Activated CD4-positive, alpha-beta T cell treated with anti-CD3 and anti-CD28 coated beads for 36 hours (primary cell): ENCODE data around the gene UBQLN1. TPM values are rescaled to one million over a fixed set of nuclear protein-coding genes. Genes with fewer than 3 reads are reported as not detected.

Experiments used
- ATAC-seq: fragments of 200-7000 bp; cut with Tn5 transposase; one replicate; pipeline ENCODE4 v1.10.0; 2021; ENCODE audit warnings: mild to moderate bottlenecking, moderate library complexity
- CTCF ChIA-PET: fragments of 350-600 bp; sonication (Branson Sonifier 250); formaldehyde crosslinking; loops from one replicate; lab custom pipeline; 2021; ENCODE audit warnings: antibody characterized with exemption; lab: Charles Lee
- POLR2A ChIA-PET: fragments of 350-600 bp; sonication (Branson Sonifier 250); formaldehyde crosslinking; loops from one replicate; lab custom pipeline; 2021; ENCODE audit warnings: antibody characterized with exemption, inconsistent platforms; lab: Charles Lee
- DNase-seq: peaks from one replicate; pipeline ENCODE4 v3.0.0-alpha.2; 2020
- H3K27ac Mint-ChIP-seq: one replicate; pipeline ENCODE4 v1.8.0; 2021; ENCODE audit warnings: mixed read lengths
- H3K27me3 Mint-ChIP-seq: one replicate; pipeline ENCODE4 v1.8.0; 2021; ENCODE audit warnings: mixed read lengths
- H3K36me3 Mint-ChIP-seq: one replicate; pipeline ENCODE4 v1.8.0; 2021; ENCODE audit warnings: low read depth, mixed read lengths
- H3K4me1 Mint-ChIP-seq: one replicate; pipeline ENCODE4 v1.8.0; 2021; ENCODE audit warnings: mixed read lengths
- H3K4me3 Mint-ChIP-seq: one replicate; pipeline ENCODE4 v1.8.0; 2021; ENCODE audit warnings: mild to moderate bottlenecking, moderate library complexity, mixed read lengths
- H3K9me3 Mint-ChIP-seq: one replicate; pipeline ENCODE4 v1.8.0; 2021; ENCODE audit warnings: low read depth, mixed read lengths
- intact Hi-C, 2 experiments: fragments of 100-400 bp; cut with DNase I in 1 of 2; cut with micrococcal nuclease in 1 of 2; formaldehyde crosslinking; loops; one replicate each; pipeline versions ENCODE4 v1.14.2 to v1.15.1; 2022 to 2024; cut with DNase I, micrococcal nuclease
- total RNA-seq, 2 experiments: library from RNA; stranded (reverse); gene quantifications; one replicate each; pipeline ENCODE4 v1.2.3, GENCODE V29; 2021

Gene UBQLN1
- total RNA-seq, 2 experiments from 2014 or later = 88.3 to 116 TPM

- CTCF ChIA-PET = interaction anchor here (0.8 to 1.2 kb wide), 5 partner anchors 9 to 71 kb away, joined by 3 to 4 read pairs (median 3); no protein-coding TSS in a partner anchor
- POLR2A ChIA-PET = interaction anchor here (0.7 to 1.3 kb wide), 3 partner anchors 8 to 17 kb away, joined by 3 to 4 read pairs (median 3); no protein-coding TSS in a partner anchor
- H3K4me1 Mint-ChIP-seq = peaks cover 77% of the 10 kb centered on the region
Observed at GRCh38 chr9:83691492-83691891, 16.3 kb downstream of the UBQLN1 start.

GRCh38 chr9:83688921-83689320 lies 18.8 kb downstream of the UBQLN1 start:
- intact Hi-C loops = loop anchor here (1.0 kb wide), 1 partner anchor 17 kb away; no protein-coding TSS in a partner anchor
- peak overlapping the region; percentile 61 for H3K27ac Mint-ChIP-seq

More at GRCh38 chr9:83691492-83691891, 16.3 kb downstream of the UBQLN1 start:
- peaks cover 9% of the 10 kb centered on the region for H3K36me3 Mint-ChIP-seq
- H3K4me3 Mint-ChIP-seq = no peak overlapping the region
- no peaks in the 10 kb centered on the region for H3K9me3 Mint-ChIP-seq
- intact Hi-C loops = no loop called here
- no peak overlapping the region for H3K27ac Mint-ChIP-seq
- DNase-seq (no peak), ATAC-seq (no peak)
- H3K27me3 Mint-ChIP-seq = no peaks in the 10 kb centered on the region

GRCh38 chr9:83681490-83681889 lies 26.3 kb downstream of the UBQLN1 start:
- no peaks in the 10 kb centered on the region for H3K27me3 Mint-ChIP-seq
- H3K27ac Mint-ChIP-seq = no peak overlapping the region
- H3K4me1 Mint-ChIP-seq = peaks cover 24% of the 10 kb centered on the region
- H3K36me3 Mint-ChIP-seq = peaks cover 31% of the 10 kb centered on the region
- H3K9me3 Mint-ChIP-seq = no peaks in the 10 kb centered on the region
- intact Hi-C loops = no loop called here
- DNase-seq = no peak
- H3K4me3 Mint-ChIP-seq = no peak overlapping the region
- POLR2A ChIA-PET = no interaction called here
- no peak for ATAC-seq
- CTCF ChIA-PET = interaction anchor here (1.2 to 1.3 kb wide), 2 partner anchors 10 to 14 kb away, joined by 3 read pairs; no protein-coding TSS in a partner anchor

More at GRCh38 chr9:83688921-83689320, 18.8 kb downstream of the UBQLN1 start:
- ATAC-seq = peak; percentile 89
- CTCF ChIA-PET = interaction anchor here (0.6 to 1.7 kb wide), 7 partner anchors 9 to 240 kb away, joined by 3 to 7 read pairs (median 3); no protein-coding TSS in a partner anchor
- POLR2A ChIA-PET = interaction anchor here (1.3 to 1.4 kb wide), 2 partner anchors 11 to 18 kb away, joined by 9 to 10 read pairs; partner anchors contain the start of gene UBQLN1
- DNase-seq = no peak
- peaks cover 71% of the 10 kb centered on the region for H3K4me1 Mint-ChIP-seq
- no peak overlapping the region for H3K4me3 Mint-ChIP-seq
- peaks cover 8% of the 10 kb centered on the region for H3K36me3 Mint-ChIP-seq
- H3K27me3 Mint-ChIP-seq = no peaks in the 10 kb centered on the region
- no peaks in the 10 kb centered on the region for H3K9me3 Mint-ChIP-seq

GRCh38 chr9:83680233-83680632 lies 27.5 kb downstream of the UBQLN1 start:
- no peaks in the 10 kb centered on the region for H3K27me3 Mint-ChIP-seq
- CTCF ChIA-PET = interaction anchor here (0.7 to 1.5 kb wide), 3 partner anchors 12 to 606 kb away, joined by 3 to 6 read pairs (median 5); no protein-coding TSS in a partner anchor

GRCh38 chr9:83677596-83677995 lies 30.2 kb downstream of the UBQLN1 start:
- CTCF ChIA-PET = interaction anchor here (1.0 to 1.7 kb wide), 3 partner anchors 9 to 20 kb away, joined by 3 to 7 read pairs (median 5); no protein-coding TSS in a partner anchor
- H3K4me1 Mint-ChIP-seq = peaks cover 17% of the 10 kb centered on the region
- no peaks in the 10 kb centered on the region for H3K27me3 Mint-ChIP-seq
- H3K4me3 Mint-ChIP-seq = no peak overlapping the region
- intact Hi-C loops = no loop called here
- DNase-seq (no peak), ATAC-seq (no peak)
- no peak overlapping the region for H3K27ac Mint-ChIP-seq
- POLR2A ChIA-PET = no interaction called here
- no peaks in the 10 kb centered on the region for H3K9me3 Mint-ChIP-seq
- H3K36me3 Mint-ChIP-seq = peaks cover 41% of the 10 kb centered on the region

More at GRCh38 chr9:83680233-83680632, 27.5 kb downstream of the UBQLN1 start:
- Mint-ChIP-seq H3K27ac (peak overlapping the region; percentile 16), H3K4me3 (no peak overlapping the region), H3K4me1 (peaks cover 20% of the 10 kb centered on the region), H3K9me3 (no peaks in the 10 kb centered on the region), H3K36me3 (peaks cover 32% of the 10 kb centered on the region)
- ATAC-seq (no peak), DNase-seq (no peak)
- POLR2A ChIA-PET = interaction anchor here (0.6 to 0.7 kb wide), 2 partner anchors 15 to 468 kb away, joined by 3 read pairs; no protein-coding TSS in a partner anchor
- intact Hi-C loops = no loop called here

GRCh38 chr9:83675466-83675865 lies 32.3 kb downstream of the UBQLN1 start:
- POLR2A ChIA-PET = no interaction called here
- H3K9me3 Mint-ChIP-seq = no peaks in the 10 kb centered on the region
- intact Hi-C loops = no loop called here
- no peak overlapping the region for H3K4me3 Mint-ChIP-seq
- H3K27ac Mint-ChIP-seq = no peak overlapping the region
- CTCF ChIA-PET = interaction anchor here (0.6 to 1.0 kb wide), 2 partner anchors 12 to 16 kb away, joined by 3 read pairs; no protein-coding TSS in a partner anchor
- H3K27me3 Mint-ChIP-seq = no peaks in the 10 kb centered on the region
- peaks cover 58% of the 10 kb centered on the region for H3K36me3 Mint-ChIP-seq
- peaks cover 8% of the 10 kb centered on the region for H3K4me1 Mint-ChIP-seq
- ATAC-seq (no peak), DNase-seq (no peak)

- peaks cover 39% of the 10 kb centered on the region for H3K36me3 Mint-ChIP-seq
- peaks cover 9% of the 10 kb centered on the region for H3K4me1 Mint-ChIP-seq
- H3K27me3 Mint-ChIP-seq = no peaks in the 10 kb centered on the region
- no peaks in the 10 kb centered on the region for H3K9me3 Mint-ChIP-seq
- DNase-seq (no peak), ATAC-seq (no peak)
- H3K27ac Mint-ChIP-seq = no peak overlapping the region
- ChIA-PET POLR2A (no interaction called here), CTCF (interaction anchor here (1.0 to 1.5 kb wide), 2 partner anchors 9 to 34 kb away, joined by 3 read pairs; no protein-coding TSS in a partner anchor)
- intact Hi-C loops = no loop called here
- H3K4me3 Mint-ChIP-seq = no peak overlapping the region
Observed at GRCh38 chr9:83671451-83671850, 36.3 kb downstream of the UBQLN1 start.

- H3K4me1 Mint-ChIP-seq = peaks cover 15% of the 10 kb centered on the region
- CTCF ChIA-PET = interaction anchor here (1.5 kb wide), 1 partner anchor 8 kb away, joined by 3 read pairs; no protein-coding TSS in a partner anchor
- POLR2A ChIA-PET = interaction anchor here (0.7 kb wide), 1 partner anchor 472 kb away, joined by 4 read pairs; no protein-coding TSS in a partner anchor
Observed at GRCh38 chr9:83670381-83670780, 37.4 kb downstream of the UBQLN1 start.

GRCh38 chr9:83669067-83669466 lies 38.7 kb downstream of the UBQLN1 start:
- ChIA-PET CTCF (interaction anchor here (0.7 to 1.1 kb wide), 3 partner anchors 13 to 46 kb away, joined by 3 to 4 read pairs (median 3); no protein-coding TSS in a partner anchor), POLR2A (interaction anchor here (0.6 kb wide), 1 partner anchor 23 kb away, joined by 3 read pairs; no protein-coding TSS in a partner anchor)
- Mint-ChIP-seq H3K4me3 (no peak overlapping the region), H3K27ac (no peak overlapping the region), H3K9me3 (no peaks in the 10 kb centered on the region), H3K36me3 (peaks cover 47% of the 10 kb centered on the region), H3K27me3 (no peaks in the 10 kb centered on the region), H3K4me1 (peaks cover 15% of the 10 kb centered on the region)
- intact Hi-C loops = no loop called here
- DNase-seq (no peak), ATAC-seq (no peak)

More at GRCh38 chr9:83670381-83670780, 37.4 kb downstream of the UBQLN1 start:
- intact Hi-C loops = no loop called here
- Mint-ChIP-seq H3K27me3 (no peaks in the 10 kb centered on the region), H3K9me3 (no peaks in the 10 kb centered on the region), H3K36me3 (peaks cover 49% of the 10 kb centered on the region), H3K27ac (no peak overlapping the region), H3K4me3 (no peak overlapping the region)
- DNase-seq (no peak), ATAC-seq (no peak)

- CTCF ChIA-PET = interaction anchor here (1.6 to 2.0 kb wide), 3 partner anchors 16 to 45 kb away, joined by 4 to 9 read pairs (median 5); no protein-coding TSS in a partner anchor
- intact Hi-C loops = no loop called here
- ATAC-seq (no peak), DNase-seq (no peak)
- Mint-ChIP-seq H3K4me1 (peaks cover 15% of the 10 kb centered on the region), H3K27ac (no peak overlapping the region), H3K9me3 (no peaks in the 10 kb centered on the region), H3K27me3 (no peaks in the 10 kb centered on the region), H3K36me3 (peaks cover 36% of the 10 kb centered on the region), H3K4me3 (no peak overlapping the region)
- POLR2A ChIA-PET = no interaction called here
Observed at GRCh38 chr9:83665580-83666200, 42.1 kb downstream of the UBQLN1 start.

GRCh38 chr9:83662933-83663332 lies 44.8 kb downstream of the UBQLN1 start:
- CTCF ChIA-PET = interaction anchor here (1.3 to 1.7 kb wide), 2 partner anchors 13 to 26 kb away, joined by 4 to 12 read pairs; no protein-coding TSS in a partner anchor
- H3K27ac Mint-ChIP-seq = no peak overlapping the region
- H3K27me3 Mint-ChIP-seq = no peaks in the 10 kb centered on the region
- peaks cover 44% of the 10 kb centered on the region for H3K36me3 Mint-ChIP-seq
- no peak overlapping the region for H3K4me3 Mint-ChIP-seq
- ATAC-seq (no peak), DNase-seq (no peak)
- no peaks in the 10 kb centered on the region for H3K9me3 Mint-ChIP-seq
- H3K4me1 Mint-ChIP-seq = peaks cover 15% of the 10 kb centered on the region
- POLR2A ChIA-PET = no interaction called here
- intact Hi-C loops = no loop called here
